Progenitor cell of endocrine pancreas (in vitro differentiated cells): ENCODE data around the gene IL16. TPM values are rescaled to one million over a fixed set of nuclear protein-coding genes. Genes with fewer than 3 reads are reported as not detected.

Source experiments
- DNase-seq: peaks from one replicate; pipeline ENCODE4 v3.0.0; 2021; ENCODE audit warnings: low spot score; ENCODE audit not compliant: unreplicated experiment
- H3K27ac Mint-ChIP-seq: 2 replicates; pipeline ENCODE4 v1.8.0; 2021; ENCODE audit warnings: mild to moderate bottlenecking, moderate library complexity, mixed read lengths
- H3K27me3 Mint-ChIP-seq: 2 replicates; pipeline ENCODE4 v1.8.0; 2021; ENCODE audit warnings: mixed read lengths
- H3K36me3 Mint-ChIP-seq: 2 replicates; pipeline ENCODE4 v1.8.0; 2022; ENCODE audit warnings: mixed read lengths; ENCODE audit not compliant: insufficient read depth
- H3K4me1 Mint-ChIP-seq: 2 replicates; pipeline ENCODE4 v1.8.0; 2021; ENCODE audit warnings: low read depth, mixed read lengths
- H3K4me3 Mint-ChIP-seq: 2 replicates; pipeline ENCODE4 v1.8.0; 2021; ENCODE audit warnings: low read depth, mild to moderate bottlenecking, moderate library complexity, mixed read lengths
- H3K9me3 Mint-ChIP-seq: 2 replicates; pipeline ENCODE4 v1.8.0; 2021; ENCODE audit warnings: low read depth, mixed read lengths
- CTCF ChIP-seq: fragments of 200-600 bp; sonication (generic); IDR thresholded peaks from one replicate; pipeline ENCODE4 v1.5.0; 2021; ENCODE audit warnings: antibody characterized with exemption, mild to moderate bottlenecking; ENCODE audit not compliant: unreplicated experiment
- total RNA-seq: library from RNA; stranded (reverse); gene quantifications from 2 replicates; pipeline ENCODE4 v1.2.1, GENCODE V29; 2021

IL16 gene
- total RNA-seq, 1 donor from 2014 or later: 0.38 TPM

DNA sequence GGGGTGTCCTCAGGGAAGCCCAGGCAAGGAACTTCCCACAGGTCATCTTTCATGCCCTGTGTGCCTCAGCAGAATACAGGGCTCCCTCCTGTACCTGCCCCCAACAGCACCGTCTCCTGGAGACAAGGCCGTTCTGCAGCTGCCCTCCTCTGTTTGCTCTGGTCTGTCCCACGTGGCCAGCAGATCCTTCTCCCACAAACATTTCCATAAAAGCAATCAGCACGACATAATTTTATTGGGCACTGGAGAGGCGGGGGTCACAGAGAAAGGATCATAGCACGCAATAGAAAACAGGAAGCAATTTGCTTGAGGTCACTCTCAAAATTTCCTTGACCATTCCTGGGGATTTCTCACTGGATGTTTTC, 97.8 kb downstream of the IL16 start:
- no peak for DNase-seq
- H3K4me3 Mint-ChIP-seq: no peak overlapping the region
- H3K4me1 Mint-ChIP-seq: peaks cover 3% of the 10 kb centered on the region
- H3K36me3 Mint-ChIP-seq: no peaks in the 10 kb centered on the region
- no peak overlapping the region for H3K27ac Mint-ChIP-seq
- H3K27me3 Mint-ChIP-seq: peaks cover 19% of the 10 kb centered on the region
- TF ChIP-seq CTCF: no peak
- no peaks in the 10 kb centered on the region for H3K9me3 Mint-ChIP-seq

- H3K4me1 Mint-ChIP-seq: peaks cover 3% of the 10 kb centered on the region
- H3K27me3 Mint-ChIP-seq: peaks cover 19% of the 10 kb centered on the region
- TF ChIP-seq CTCF: no peak
- H3K27ac Mint-ChIP-seq: no peak overlapping the region
- H3K4me3 Mint-ChIP-seq: no peak overlapping the region
- H3K9me3 Mint-ChIP-seq: no peaks in the 10 kb centered on the region
- no peaks in the 10 kb centered on the region for H3K36me3 Mint-ChIP-seq
- DNase-seq: no peak
Measured at GRCh38 chr15:81295486-81296121, 98.9 kb downstream of the IL16 start.

- no peak overlapping the region for H3K27ac Mint-ChIP-seq
- H3K4me1 Mint-ChIP-seq: peaks cover 3% of the 10 kb centered on the region
- no peak for DNase-seq
- H3K36me3 Mint-ChIP-seq: no peaks in the 10 kb centered on the region
- no peak overlapping the region for H3K4me3 Mint-ChIP-seq
- H3K27me3 Mint-ChIP-seq: peaks cover 19% of the 10 kb centered on the region
- TF ChIP-seq CTCF: no peak
- H3K9me3 Mint-ChIP-seq: no peaks in the 10 kb centered on the region
Measured at GRCh38 chr15:81296186-81296585, 99.5 kb downstream of the IL16 start.

GRCh38 chr15:81296673-81297072, 100.0 kb downstream of the IL16 start:
- Mint-ChIP-seq H3K4me3 (no peak overlapping the region), H3K4me1 (peaks cover 3% of the 10 kb centered on the region), H3K27ac (no peak overlapping the region), H3K9me3 (no peaks in the 10 kb centered on the region), H3K27me3 (peaks cover 19% of the 10 kb centered on the region), H3K36me3 (no peaks in the 10 kb centered on the region)
- no peak for DNase-seq
- TF ChIP-seq CTCF: no peak

DNA sequence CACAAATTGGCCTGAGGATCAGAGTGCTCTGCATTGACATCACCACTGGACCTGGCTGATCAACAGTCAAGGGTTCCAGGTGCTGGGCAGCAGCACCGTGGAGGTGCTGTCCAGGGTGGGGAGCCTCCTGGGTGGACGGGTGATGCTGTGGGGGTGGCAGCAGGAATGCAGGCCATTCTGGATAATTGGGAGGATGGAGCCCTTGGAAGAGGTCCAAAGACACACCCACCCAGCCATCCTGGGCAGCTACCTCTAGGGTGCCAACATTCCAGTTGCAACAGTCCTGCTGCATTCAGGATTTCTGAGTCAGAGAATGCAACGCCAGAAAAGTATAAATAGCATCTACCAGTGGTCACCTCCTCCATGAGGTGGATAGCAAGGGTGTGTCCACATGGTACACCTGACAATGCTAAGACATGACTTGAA, 100.5 kb downstream of the IL16 start:
- Mint-ChIP-seq H3K36me3 (no peaks in the 10 kb centered on the region), H3K4me1 (peaks cover 3% of the 10 kb centered on the region), H3K9me3 (no peaks in the 10 kb centered on the region), H3K4me3 (no peak overlapping the region), H3K27me3 (peaks cover 19% of the 10 kb centered on the region), H3K27ac (no peak overlapping the region)
- DNase-seq: no peak
- no peak for TF ChIP-seq CTCF
